GM19351 (cell line): ENCODE measurements around the gene DCAF4.
"Not testable (repeated sequence)": the region's sequence is repeated elsewhere in the genome, so short reads cannot be mapped to it uniquely, and the experiment has no call there.

Experiments used
- ATAC-seq: cut with Tn5 transposase; IDR thresholded peaks from one replicate; pipeline ENCODE4 v1.9.1; 2021; ENCODE audit warnings: mild to moderate bottlenecking, moderate library complexity; ENCODE audit not compliant: unreplicated experiment

DCAF4 gene

DNA sequence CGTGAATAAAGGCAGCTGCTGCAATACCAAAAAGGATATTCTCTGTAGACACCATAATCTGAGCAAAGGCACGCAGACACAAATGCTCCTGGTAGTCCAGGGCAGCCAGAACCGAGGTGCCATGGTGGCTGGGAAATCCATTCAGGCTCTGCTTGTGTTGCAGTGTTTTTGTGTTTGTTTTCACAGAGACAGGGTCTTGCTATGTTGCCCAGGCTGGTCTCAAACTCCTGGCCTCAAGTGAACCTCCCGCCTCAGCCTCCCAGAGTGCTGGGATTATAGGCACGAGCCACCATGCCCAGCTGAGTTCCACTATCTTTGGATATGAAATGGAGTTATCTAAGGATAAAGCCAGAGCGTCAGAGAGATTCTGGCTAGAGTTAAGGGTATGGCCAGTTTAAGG lies 39.8 kb downstream of the DCAF4 start:
- ATAC-seq: no peak

DNA sequence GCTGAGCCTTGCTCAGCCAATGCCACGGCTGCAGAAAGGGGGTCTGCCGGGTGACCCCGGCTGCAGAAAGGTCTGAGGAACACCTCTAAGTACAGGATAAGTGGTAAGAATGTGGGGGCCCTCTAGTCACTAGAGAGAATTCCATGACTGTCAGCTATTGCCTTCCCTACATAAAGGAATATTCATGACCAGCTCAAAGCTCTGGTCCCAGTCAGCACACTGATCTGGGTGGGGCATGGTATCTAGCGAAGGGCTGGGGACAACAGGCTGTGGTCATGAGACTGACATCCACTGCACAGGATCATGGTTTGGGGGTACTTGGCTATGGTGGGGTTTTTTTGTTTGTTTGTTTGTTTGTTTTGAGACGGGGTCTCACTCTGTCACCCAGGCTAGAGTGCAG lies 42.1 kb downstream of the DCAF4 start:
- ATAC-seq: no peak

DNA sequence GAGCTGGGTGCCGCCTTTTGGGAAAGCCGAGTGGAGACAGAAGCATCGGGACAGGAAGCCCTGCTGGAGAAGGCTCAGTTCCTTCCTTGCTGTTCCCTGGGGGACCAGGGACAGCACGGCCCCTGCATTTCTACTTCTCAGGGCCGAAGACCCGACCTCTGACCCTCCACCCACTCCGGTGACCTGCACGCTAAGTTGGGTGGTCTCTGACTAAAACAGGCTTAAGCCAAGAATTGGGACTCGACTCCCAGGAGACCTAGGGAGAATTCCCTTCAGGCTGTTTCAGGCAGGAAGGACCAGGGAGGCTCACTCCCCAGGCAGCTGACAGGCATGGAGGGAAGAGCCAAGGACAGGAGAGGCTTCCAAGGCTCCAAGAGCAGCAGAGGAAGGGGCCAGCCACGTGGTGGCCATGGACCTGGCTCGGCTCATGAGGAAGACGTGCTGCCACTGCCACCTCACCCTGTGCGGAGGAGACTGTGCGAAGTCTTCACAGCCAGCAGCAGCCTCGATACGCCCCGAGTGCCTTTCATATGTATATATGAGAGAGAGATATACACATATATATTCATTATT lies 43.9 kb downstream of the DCAF4 start:
- ATAC-seq: no peak

DNA sequence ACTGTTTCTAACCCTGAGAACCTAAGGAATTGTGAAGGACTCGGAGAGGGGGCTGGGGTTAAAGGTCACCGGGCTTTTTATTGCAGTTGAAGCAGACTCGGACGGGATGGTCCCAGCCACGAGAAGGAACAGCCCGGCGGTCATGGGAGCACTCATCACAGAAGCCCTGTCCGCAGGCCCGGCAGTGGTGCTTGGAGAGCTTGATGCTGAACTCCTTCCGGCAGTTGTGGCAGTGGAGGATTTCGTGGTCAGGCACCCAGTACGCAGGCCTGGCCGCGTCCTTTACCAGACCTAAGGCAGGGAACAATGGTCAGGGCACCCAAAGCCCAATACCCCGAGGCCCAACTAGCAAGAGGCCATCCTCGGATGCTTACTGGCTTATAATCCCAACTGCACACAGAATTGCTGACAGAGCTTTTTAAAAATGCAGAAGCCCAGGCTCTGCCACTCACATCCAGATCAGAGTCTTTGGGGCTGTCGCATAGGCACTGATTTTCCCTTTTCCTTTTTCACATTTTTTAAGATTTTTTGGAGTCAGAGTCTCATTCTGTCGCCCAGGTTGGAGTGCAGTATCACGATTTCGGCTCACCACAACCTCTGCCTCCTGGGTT lies 44.7 kb downstream of the DCAF4 start:
- no peak for ATAC-seq

DNA sequence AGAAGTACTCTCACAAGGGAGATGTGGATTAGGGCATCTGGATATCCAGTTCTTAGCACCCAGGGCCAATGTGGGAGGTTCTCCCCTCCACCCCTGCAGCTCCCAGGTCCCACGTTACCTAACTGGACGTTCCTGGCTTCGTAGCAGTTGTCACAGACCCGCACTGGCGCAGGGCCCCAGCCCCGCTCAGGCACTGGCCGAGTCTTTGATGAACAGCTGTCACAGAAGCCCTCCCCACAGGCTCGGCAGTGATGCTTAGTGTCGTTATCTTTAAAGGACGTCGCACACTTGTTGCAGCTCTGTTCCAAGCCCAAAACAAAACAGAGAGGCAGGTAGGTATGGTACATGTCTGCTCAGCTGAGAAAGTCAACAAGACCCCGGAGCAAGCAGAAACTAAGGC lies 48.4 kb downstream of the DCAF4 start:
- ATAC-seq: no peak

DNA sequence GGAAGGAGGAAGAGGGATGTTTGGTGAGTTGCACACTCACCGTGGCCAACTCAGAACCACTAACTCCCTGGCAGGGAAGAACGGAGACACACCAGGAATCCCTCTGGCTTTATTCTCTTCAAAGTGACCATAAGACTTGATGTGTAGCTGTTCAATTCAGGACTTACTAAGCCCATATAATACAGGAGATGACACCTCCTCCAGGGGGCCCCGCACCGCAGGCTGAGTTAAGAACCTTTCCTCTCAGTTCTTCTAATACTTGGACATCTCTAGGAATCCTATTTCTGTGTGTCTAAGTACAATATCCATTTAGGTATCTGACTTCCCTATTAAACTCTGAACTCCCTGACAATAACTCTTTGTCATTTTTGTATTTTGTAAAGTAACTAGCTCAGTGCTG lies 49.5 kb downstream of the DCAF4 start:
- ATAC-seq: no peak

DNA sequence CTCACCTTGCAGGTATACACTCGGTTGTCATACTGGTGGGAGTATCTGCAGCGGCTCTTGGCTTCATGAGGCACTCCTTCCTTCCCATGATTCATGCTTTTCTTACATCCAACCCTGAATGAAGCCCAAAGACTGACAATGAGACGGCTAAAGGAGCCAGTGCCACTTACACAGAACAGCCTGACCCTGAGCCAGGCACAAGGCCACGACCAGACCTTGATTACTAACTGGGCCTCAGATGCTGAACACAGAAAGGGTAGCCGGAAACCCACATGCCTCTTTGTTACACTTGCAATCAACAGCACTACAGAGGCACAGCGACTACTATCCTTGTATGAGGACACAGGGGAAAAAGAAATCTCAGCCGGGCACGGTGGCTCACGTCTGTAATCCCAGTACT lies 52.6 kb downstream of the DCAF4 start:
- no peak for ATAC-seq

DNA sequence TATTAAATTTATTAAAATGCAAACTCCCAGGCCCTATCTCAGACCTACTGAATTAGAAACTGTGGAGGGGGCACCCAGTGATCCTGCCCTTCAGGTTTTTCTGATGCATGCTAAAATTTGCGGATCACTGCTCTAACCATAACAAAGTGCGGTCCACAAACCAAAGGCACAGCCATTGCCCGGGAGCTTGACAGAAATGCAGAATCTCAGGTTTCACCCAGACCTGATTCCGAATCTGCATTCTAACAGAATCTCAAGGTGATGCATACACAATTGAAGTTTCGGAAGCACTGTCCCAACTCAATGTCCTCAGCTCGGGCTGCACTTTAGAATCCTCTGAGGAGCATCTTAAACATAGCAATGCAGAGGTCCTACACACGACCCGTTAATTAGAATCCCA lies 54.6 kb downstream of the DCAF4 start:
- no peak for ATAC-seq

DNA sequence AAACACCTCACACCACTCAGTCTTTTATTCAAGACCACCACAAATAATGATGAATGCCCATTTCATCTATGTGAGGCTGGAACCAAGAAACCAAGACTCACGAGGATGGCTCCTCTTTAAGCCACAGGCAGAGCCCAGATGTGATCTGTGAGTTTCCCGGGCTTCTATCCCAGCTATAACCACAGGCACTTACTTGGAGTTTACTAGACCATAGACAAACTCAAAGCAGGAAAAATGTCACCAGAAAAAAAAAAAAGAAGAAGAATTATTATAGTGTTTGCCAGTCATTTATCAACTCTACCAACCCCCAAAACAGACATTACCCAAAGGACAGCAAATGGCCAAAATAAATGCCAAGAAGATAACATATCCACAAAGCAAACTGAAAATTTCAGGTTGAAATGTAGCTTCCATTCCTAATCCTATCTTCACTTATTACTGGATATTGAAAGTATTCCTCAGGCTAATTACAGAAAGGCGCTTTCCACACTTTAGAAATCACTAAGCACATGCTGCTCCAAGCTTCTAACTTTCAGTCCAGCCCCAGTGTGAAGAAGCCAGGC lies 56.0 kb downstream of the DCAF4 start:
- no peak for ATAC-seq

DNA sequence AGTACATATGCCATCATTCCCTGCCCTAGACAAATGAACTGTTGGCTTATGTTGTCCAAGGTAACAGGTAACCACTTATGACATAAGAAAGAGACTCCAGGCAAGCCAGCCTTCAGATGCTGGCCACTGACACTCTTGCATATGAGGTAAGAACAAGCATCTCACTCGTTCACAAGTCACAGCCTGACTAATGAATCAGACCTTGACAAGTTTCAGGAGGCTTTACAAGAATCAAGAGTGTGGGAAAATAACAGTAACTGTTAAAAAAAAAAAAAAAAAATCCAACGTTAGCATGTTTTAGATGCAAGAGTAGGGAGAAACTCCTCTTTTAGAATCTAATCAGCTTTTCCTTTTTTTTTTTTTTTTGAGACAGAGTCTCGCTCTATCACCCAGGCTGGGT lies 60.0 kb downstream of the DCAF4 start:
- ATAC-seq: no peak

DNA sequence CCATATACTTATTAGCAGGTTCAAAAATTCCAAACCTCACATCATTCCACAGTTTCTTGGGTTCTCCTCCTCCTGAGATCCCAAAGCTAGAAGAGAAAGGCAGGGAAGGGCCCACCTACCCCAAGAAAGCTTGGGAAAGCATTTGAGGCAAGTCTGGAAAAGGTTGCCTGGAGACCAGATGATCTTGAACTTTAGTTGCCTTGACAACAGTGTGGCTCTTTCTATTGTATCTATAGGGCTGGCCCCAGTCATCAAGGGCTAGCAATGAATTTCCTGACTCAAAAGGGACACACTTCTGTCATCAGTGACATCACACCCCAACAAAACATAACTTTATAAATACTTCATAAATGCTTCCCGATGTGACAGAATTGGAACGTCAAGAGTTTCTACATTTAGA lies 60.6 kb downstream of the DCAF4 start:
- ATAC-seq: no peak

DNA sequence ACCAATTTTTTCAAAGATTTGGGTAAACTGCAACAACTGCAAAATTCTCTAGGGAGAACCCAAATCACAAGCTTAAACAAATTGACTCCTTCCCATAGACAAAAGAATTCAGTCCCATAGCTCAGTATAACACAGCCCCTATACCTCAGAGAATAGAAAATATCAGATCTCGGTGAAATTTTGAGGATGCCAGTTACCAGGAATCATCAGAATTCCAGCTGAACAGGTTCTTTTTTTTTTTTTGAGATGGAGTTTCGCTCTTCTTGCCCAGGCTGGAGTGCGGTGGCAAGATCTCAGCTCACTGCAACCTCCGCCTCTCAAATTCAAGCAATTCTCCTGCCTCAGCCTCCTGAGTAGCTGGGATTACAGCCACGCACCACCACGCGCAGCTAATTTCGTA lies 63.9 kb downstream of the DCAF4 start:
- ATAC-seq: no peak

DNA sequence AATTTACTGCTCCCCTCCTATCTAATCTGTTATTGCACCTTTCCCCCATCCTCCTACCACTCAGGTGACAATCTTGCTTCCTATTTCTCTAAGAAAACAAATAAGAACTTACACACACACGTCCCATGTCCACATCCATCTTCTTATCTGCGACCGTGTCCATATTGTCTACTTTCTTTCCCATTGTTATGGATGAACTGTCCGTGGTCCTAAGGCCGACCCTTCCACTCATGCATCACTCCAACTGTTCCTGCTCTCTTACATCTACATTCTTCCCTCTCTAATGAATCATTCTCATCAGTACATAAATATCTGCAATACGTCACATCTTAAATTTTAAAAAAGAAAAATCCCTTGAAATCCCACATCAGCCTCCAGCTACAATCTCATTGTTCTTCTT lies 70.7 kb downstream of the DCAF4 start:
- ATAC-seq: no peak

DNA sequence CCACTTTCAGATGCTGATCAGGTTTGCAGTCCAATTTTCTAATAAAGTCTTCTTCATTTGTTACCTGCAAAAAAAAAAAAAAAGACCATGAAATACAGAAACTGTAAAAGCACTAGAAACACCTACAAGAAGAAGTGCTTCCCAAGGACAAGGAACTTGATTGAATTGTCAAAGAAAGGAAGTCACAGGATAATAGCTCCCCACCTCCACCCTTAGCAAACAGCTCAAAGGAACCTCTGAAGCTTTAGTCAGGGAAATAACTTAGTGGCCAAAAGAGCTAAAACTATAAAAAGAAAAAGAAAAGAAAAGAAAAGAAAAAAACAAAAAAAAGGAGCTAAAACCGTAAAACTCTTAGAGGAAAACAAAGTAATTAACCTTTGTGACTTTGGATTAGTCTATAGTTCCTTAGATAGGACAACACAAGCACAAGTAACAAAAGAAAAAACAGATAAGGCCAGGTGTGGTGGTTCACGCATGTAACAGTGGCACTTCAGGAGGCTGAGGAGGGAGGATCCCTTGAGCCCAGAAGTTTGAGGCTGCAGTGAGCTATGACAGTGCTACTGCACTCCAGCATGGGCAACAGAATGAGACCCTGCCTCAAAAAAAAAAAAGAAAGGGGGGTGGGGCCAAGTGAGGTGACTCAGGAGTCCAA lies 72.1 kb downstream of the DCAF4 start:
- ATAC-seq: no peak

DNA sequence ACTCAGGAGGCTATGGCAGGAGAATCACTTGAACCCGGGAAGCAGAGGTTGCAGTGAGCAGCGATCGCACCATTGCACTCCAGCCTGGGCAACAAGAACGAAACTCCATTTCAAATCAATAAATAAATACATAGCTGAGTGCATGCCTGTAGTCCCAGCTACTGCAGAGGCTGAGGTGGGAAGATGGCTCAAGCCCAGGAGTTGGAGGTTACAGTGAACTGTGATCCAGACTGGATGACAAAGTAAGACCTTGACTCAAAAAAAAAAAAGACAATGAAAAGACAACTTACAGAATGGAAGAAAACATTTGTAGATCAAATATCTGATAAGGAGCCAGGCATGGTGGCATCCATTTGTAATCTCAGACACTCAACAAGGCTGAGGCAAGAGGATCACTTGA lies 73.1 kb downstream of the DCAF4 start:
- no peak for ATAC-seq

DNA sequence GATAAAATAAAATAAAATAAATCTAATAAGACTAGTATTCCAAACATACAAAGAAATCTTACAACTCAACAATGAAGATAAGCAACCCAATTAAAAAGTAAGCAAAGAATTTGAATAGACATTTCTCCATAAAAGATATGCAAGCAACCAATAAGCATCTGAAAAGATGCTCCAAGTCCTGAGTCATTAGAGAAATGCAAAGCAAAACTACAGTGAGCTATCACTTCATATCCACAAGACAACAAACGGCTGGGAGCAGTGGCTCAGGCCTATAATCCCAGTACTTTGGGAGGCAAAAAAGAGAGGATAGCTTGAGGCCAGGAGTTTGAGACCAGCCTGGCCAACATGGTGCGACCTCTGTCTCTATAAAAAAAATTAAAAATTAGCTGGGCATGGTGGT lies 73.8 kb downstream of the DCAF4 start:
- no peak for ATAC-seq

DNA sequence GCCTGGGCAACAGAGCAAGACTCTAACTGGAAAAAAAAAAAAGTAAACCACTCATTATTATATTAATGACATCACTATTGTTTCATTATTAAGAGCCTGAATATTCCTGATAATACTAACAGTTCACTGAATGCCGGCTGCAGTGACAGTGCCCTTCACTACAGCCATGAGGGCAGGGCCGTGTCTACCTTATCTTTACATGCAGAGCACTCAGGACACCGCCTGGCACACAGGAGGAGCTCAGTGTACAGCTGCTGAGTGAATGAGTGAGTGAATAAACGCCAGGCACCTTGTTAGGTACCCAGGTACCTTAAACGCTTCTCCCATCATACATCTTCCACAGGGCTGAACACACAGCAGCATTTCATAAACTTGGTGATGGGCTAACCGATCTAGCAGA lies 77.4 kb downstream of the DCAF4 start:
- no peak for ATAC-seq

DNA sequence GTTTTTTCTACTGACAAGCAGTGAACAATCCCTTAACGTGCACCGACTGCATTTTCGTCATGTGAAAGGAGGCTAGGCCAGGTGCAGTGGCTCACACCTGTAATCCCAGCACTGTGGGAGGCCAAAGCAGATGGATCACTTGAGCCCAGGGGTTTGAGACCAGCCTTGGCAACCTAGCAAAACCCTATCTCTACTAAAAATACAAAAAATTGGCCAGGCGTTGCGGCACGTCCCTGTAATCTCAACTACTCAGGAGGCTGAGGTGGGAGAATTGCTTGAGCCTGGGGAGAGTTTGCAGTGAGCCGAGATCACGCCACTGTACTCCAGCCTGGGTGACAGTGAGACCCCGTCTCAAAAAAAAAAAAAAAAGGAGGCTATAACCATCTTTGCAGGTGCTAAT lies 78.4 kb downstream of the DCAF4 start:
- not testable (repeated sequence) for ATAC-seq

DNA sequence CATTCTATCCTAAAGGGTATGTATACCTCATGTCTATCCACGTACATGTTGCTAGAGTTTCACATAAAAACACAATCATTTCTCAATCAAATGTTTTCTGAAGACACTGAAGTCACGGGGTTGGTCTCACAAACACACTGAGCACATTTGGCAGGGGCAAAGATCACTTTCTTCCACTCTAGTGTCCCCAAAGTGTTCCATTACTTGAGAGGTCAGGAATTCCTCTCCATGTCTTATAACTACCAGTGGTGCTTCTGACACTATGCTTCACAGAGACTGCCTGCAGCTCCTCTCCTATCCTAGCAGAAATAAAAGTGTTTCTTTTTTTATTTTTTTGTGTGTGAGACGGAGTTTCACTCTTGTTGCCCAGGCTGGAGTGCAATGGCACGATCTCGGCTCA lies 81.6 kb downstream of the DCAF4 start:
- no peak for ATAC-seq

DNA sequence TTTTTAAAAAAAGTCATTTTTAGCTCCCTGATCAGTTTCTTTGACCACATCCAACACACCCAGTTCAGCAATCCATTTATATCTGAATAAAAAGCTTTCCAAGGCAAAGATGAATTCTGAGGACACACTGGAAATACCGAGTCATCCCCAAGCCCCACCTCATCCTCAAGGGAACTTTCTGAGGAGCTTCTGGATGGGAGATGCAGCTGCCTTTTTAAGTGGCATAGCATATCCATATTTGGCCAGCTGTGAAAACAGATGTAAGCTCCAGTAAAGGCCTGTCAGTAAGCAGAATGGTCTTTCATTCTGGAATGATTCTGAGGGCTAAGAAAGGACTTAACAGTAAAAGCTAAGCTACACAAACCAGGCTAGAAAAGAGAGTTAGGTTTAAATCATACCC lies 82.2 kb downstream of the DCAF4 start:
- no peak for ATAC-seq
